HG02642 (cell line): ENCODE data around the gene SNRNP27.
"Not testable (repeated sequence)": the region's sequence is repeated elsewhere in the genome, so short reads cannot be mapped to it uniquely, and the experiment has no call there.

ENCODE experiments used
- ATAC-seq: cut with Tn5 transposase; IDR thresholded peaks from one replicate; pipeline ENCODE4 v1.9.1; 2021; ENCODE audit warnings: mild to moderate bottlenecking; ENCODE audit not compliant: unreplicated experiment, poor library complexity

The SNRNP27 gene

GRCh38 chr2:69945441-69945840, 51.7 kb downstream of the SNRNP27 start:
- no peak for ATAC-seq

- no peak for ATAC-seq
Observed at GRCh38 chr2:69945941-69946340, 52.2 kb downstream of the SNRNP27 start.

GRCh38 chr2:69946351-69947324, 52.9 kb downstream of the SNRNP27 start:
- no peak for ATAC-seq

- ATAC-seq = no peak
Observed at GRCh38 chr2:69947325-69947931, 53.7 kb downstream of the SNRNP27 start.

- ATAC-seq = no peak
Observed at GRCh38 chr2:69948032-69948962, 54.5 kb downstream of the SNRNP27 start.

GRCh38 chr2:69948963-69949645, 55.3 kb downstream of the SNRNP27 start:
- no peak for ATAC-seq

- ATAC-seq = no peak
Observed at GRCh38 chr2:69950241-69950640, 56.5 kb downstream of the SNRNP27 start.

- not testable (repeated sequence) for ATAC-seq
Observed at GRCh38 chr2:69950671-69951070, 56.9 kb downstream of the SNRNP27 start.

GRCh38 chr2:69952336-69953115, 58.8 kb downstream of the SNRNP27 start:
- no peak for ATAC-seq

GRCh38 chr2:69954084-69954483, 60.3 kb downstream of the SNRNP27 start:
- ATAC-seq = no peak
